Panc1 (cell line): ENCODE data around the gene ARFGEF3. TPM values are rescaled to one million over a fixed set of nuclear protein-coding genes. Genes with fewer than 3 reads are reported as not detected.

Source experiments
- ATAC-seq: fragments of 200-7000 bp; cut with Tn5 transposase; 2 replicates; pipeline ENCODE4 v1.9.1; 2020; ENCODE audit warnings: mild to moderate bottlenecking, moderate library complexity
- BruUV-seq: library from RNA; stranded (reverse); fragments of 400-500 nt; replicated peaks from 2 replicates; lab custom pipeline; 2021; lab: Mats Ljungman, UMichigan
- CTCF ChIA-PET: fragments of 300-600 bp; sonication (Branson Sonifier 250); formaldehyde crosslinking; loops from one replicate; lab custom pipeline; 2022; ENCODE audit warnings: antibody characterized with exemption; lab: Charles Lee
- POLR2A ChIA-PET: fragments of 300-600 bp; sonication (Branson Sonifier 250); formaldehyde crosslinking; loops from one replicate; lab custom pipeline; 2022; ENCODE audit warnings: antibody characterized with exemption; lab: Charles Lee
- DNase-seq: peaks from one replicate; pipeline ENCODE4 v3.0.0-alpha.2; 2010; ENCODE audit warnings: low read depth, low spot score
- H3K27ac ChIP-seq: 2 replicates; pipeline ENCODE4 v1.5.1; 2011; ENCODE audit warnings: mild to moderate bottlenecking, low read length, inconsistent platforms
- H3K27me3 ChIP-seq: fragments of 200-500 bp; sonication (Bioruptor generic); 2 replicates; pipeline ENCODE4 v1.6.0; 2014; ENCODE audit warnings: low read length, inconsistent platforms; ENCODE audit not compliant: control insufficient read depth, insufficient read depth
- H3K36me3 ChIP-seq: fragments of 200-500 bp; sonication (Bioruptor generic); 2 replicates; pipeline ENCODE4 v1.5.1; 2014; ENCODE audit warnings: inconsistent platforms, mild to moderate bottlenecking, low read length, moderate library complexity; ENCODE audit not compliant: control insufficient read depth, insufficient read depth
- H3K4me1 ChIP-seq: 2 replicates; pipeline ENCODE4 v1.5.1; 2011; ENCODE audit warnings: inconsistent platforms, mild to moderate bottlenecking, low read length, moderate library complexity; ENCODE audit not compliant: control insufficient read depth, insufficient read depth
- H3K4me3 ChIP-seq, 2 experiments: 2 replicates each; pipeline ENCODE4 v1.5.1; 2011 to 2012; ENCODE audit warnings: low read depth in 2 of 2, low read length in 2 of 2, mild to moderate bottlenecking in 2 of 2, inconsistent platforms in 1 of 2, moderate library complexity in 1 of 2
- H3K9me3 ChIP-seq: fragments of 200-500 bp; sonication (Bioruptor generic); 2 replicates; pipeline ENCODE4 v1.5.1; 2014; ENCODE audit warnings: low read depth, mild to moderate bottlenecking, inconsistent platforms, low read length, moderate library complexity; ENCODE audit not compliant: control insufficient read depth, insufficient read depth
- CTCF ChIP-seq: fragments of 450-650 bp; IDR thresholded peaks from 2 replicates; pipeline ENCODE4 v1.5.1; 2017; ENCODE audit warnings: mild to moderate bottlenecking
- POLR2AphosphoS5 ChIP-seq: IDR thresholded peaks from 2 replicates; pipeline ENCODE4 v1.6.1; 2012; ENCODE audit warnings: mild to moderate bottlenecking, low read depth, low read length, moderate library complexity
- REST ChIP-seq, 2 experiments: IDR thresholded peaks; 2 replicates each; pipeline ENCODE4 v1.6.1; 2011 to 2012; ENCODE audit warnings: low read depth in 2 of 2, control low read depth in 1 of 2, low read length in 1 of 2, mild to moderate bottlenecking in 1 of 2, moderate library complexity in 1 of 2; ENCODE audit not compliant: insufficient read depth in 1 of 2
- SIN3A ChIP-seq: IDR thresholded peaks from 2 replicates; pipeline ENCODE4 v1.6.1; 2012; ENCODE audit warnings: low read depth, mild to moderate bottlenecking, low read length, moderate library complexity, borderline replicate concordance; ENCODE audit not compliant: insufficient read depth
- TCF7L2 ChIP-seq: IDR thresholded peaks from 2 replicates; pipeline ENCODE4 v1.6.1; 2011; ENCODE audit warnings: mild to moderate bottlenecking, low read depth, low read length, inconsistent platforms
- in situ Hi-C: cut with HindIII; loops from 2 replicates; pipeline ENCODE4 v1.10.0; 2016; ENCODE audit warnings: low sequenced_read_pairs, low pct_unique_long_range_greater_than_20kb
- intact Hi-C: fragments of 100-400 bp; cut with micrococcal nuclease; formaldehyde crosslinking; loops from one replicate; pipeline ENCODE4 v1.10.0; 2022; ENCODE audit not compliant: unreplicated experiment
- total RNA-seq: library from RNA; stranded (reverse); gene quantifications from one replicate; pipeline ENCODE4 v1.2.1, GENCODE V29; 2021; ENCODE audit not compliant: unreplicated experiment

ARFGEF3 gene
- total RNA-seq, 1 experiment from 2014 or later = 1.5 TPM

- in situ Hi-C loops (no loop called here), intact Hi-C loops (no loop called here)
- ChIA-PET CTCF (no interaction called here), POLR2A (no interaction called here)
- Histone ChIP-seq H3K4me3 (no peak overlapping the region), H3K9me3 (no peaks in the 10 kb centered on the region), H3K27me3 (peaks cover under 1% of the 10 kb centered on the region), H3K36me3 (no peaks in the 10 kb centered on the region), H3K4me1 (no peaks in the 10 kb centered on the region), H3K27ac (no peak overlapping the region)
- no TSS peak for BruUV-seq
- no peak for TF ChIP-seq REST (IDR thresholded peaks at IDR 0.05; ENCODE audit: insufficient read depth in 1 of 2, low read depth in 2 of 2, low read length in 1 of 2)
- TF ChIP-seq CTCF = no peak
- ATAC-seq = no peak
- DNase-seq = no peak
Observed at GRCh38 chr6:138310821-138311220, 149.1 kb downstream of the ARFGEF3 start.

- Histone ChIP-seq H3K36me3 (no peaks in the 10 kb centered on the region), H3K27me3 (peaks cover 2% of the 10 kb centered on the region), H3K9me3 (no peaks in the 10 kb centered on the region), H3K4me1 (no peaks in the 10 kb centered on the region), H3K27ac (no peak overlapping the region), H3K4me3 (no peak overlapping the region)
- ATAC-seq (no peak), DNase-seq (no peak)
- TF ChIP-seq REST (IDR thresholded peaks at IDR 0.05; ENCODE audit: insufficient read depth in 1 of 2, low read depth in 2 of 2, low read length in 1 of 2) (no peak), POLR2AphosphoS5 (no peak), TCF7L2 (no peak), CTCF (no peak), SIN3A (no peak)
- ChIA-PET CTCF (no interaction called here), POLR2A (no interaction called here)
- intact Hi-C loops = no loop called here
- no TSS peak for BruUV-seq
- in situ Hi-C loops = no loop called here
Observed at GRCh38 chr6:138311268-138311667, 149.5 kb downstream of the ARFGEF3 start.
